Gastroesophageal sphincter (tissue), 3 donors: ENCODE data around the gene BUD13.

Experiments
- CTCF ChIP-seq, 4 experiments: fragments of 200-600 bp in 2 of 4; fragments of 450-650 bp in 2 of 4; sonication (generic) in 1 of 4; IDR thresholded peaks; one replicate each; pipeline ENCODE4 v1.5.1; 2017 to 2019; ENCODE audit warnings: antibody characterized with exemption in 4 of 4, mild to moderate bottlenecking in 2 of 4, moderate library complexity in 2 of 4
- EP300 ChIP-seq: sonication (generic); formaldehyde crosslinking; IDR thresholded peaks from one replicate; pipeline ENCODE4 v1.6.1; 2017; ENCODE audit warnings: antibody characterized with exemption, mild to moderate bottlenecking
- POLR2A ChIP-seq, 2 donors: fragments of 450-650 bp; IDR thresholded peaks; one replicate each; pipeline ENCODE4 v1.6.1; 2017; ENCODE audit warnings: antibody characterized with exemption in 2 of 2, mild to moderate bottlenecking in 2 of 2, moderate library complexity in 1 of 2
- POLR2AphosphoS5 ChIP-seq: sonication (generic); formaldehyde crosslinking; IDR thresholded peaks from one replicate; pipeline ENCODE4 v1.6.1; 2017; ENCODE audit warnings: antibody characterized with exemption

- TF ChIP-seq CTCF (IDR thresholded peaks at IDR 0.05): no peak
- TF ChIP-seq POLR2AphosphoS5: no peak
- no peak for TF ChIP-seq EP300
- TF ChIP-seq POLR2A (IDR thresholded peaks at IDR 0.05): no peak
Measured at GRCh38 chr11:116813781-116814471, 41.1 kb upstream of the BUD13 start.
